NCI-H1105 (cell line): ENCODE results near the gene SEMA3E.
"Not testable (repeated sequence)": the region's sequence is repeated elsewhere in the genome, so short reads cannot be mapped to it uniquely, and the experiment has no call there.

Experiments
- DNase-seq: peaks from one replicate; lab custom pipeline; 2025; lab: John Stamatoyannopoulos, UW

The SEMA3E gene

GRCh38 chr7:83452256-83452655 lies 196.7 kb downstream of the SEMA3E start:
- DNase-seq: no peak

GRCh38 chr7:83451501-83452045 lies 197.4 kb downstream of the SEMA3E start:
- no peak for DNase-seq

GRCh38 chr7:83449781-83450180 lies 199.2 kb downstream of the SEMA3E start:
- DNase-seq: no peak

GRCh38 chr7:83447681-83448080 lies 201.3 kb downstream of the SEMA3E start:
- DNase-seq: no peak

- DNase-seq: no peak
Measured at GRCh38 chr7:83446102-83446669, 202.8 kb downstream of the SEMA3E start.

- DNase-seq: no peak
Measured at GRCh38 chr7:83442911-83443310, 206.0 kb downstream of the SEMA3E start.

GRCh38 chr7:83439026-83439425 lies 209.9 kb downstream of the SEMA3E start:
- DNase-seq: no peak

- not testable (repeated sequence) for DNase-seq
Measured at GRCh38 chr7:83430289-83430688, 218.7 kb downstream of the SEMA3E start.

GRCh38 chr7:83429493-83429892 lies 219.4 kb downstream of the SEMA3E start:
- DNase-seq: no peak

GRCh38 chr7:83427884-83428283 lies 221.1 kb downstream of the SEMA3E start:
- no peak for DNase-seq

GRCh38 chr7:83426325-83426724 lies 222.6 kb downstream of the SEMA3E start:
- no peak for DNase-seq

GRCh38 chr7:83419013-83419412 lies 229.9 kb downstream of the SEMA3E start:
- DNase-seq: no peak

GRCh38 chr7:83415840-83416239 lies 233.1 kb downstream of the SEMA3E start:
- DNase-seq: no peak

- DNase-seq: no peak
Measured at GRCh38 chr7:83414947-83415346, 234.0 kb downstream of the SEMA3E start.

GRCh38 chr7:83413831-83414230 lies 235.1 kb downstream of the SEMA3E start:
- DNase-seq: peak; percentile 65

GRCh38 chr7:83413424-83413823 lies 235.5 kb downstream of the SEMA3E start:
- no peak for DNase-seq

GRCh38 chr7:83410989-83411591 lies 237.8 kb downstream of the SEMA3E start:
- peak; percentile 59 for DNase-seq

GRCh38 chr7:83394776-83395175 lies 254.2 kb downstream of the SEMA3E start:
- DNase-seq: no peak

GRCh38 chr7:83388436-83388835 lies 260.5 kb downstream of the SEMA3E start:
- no peak for DNase-seq

GRCh38 chr7:83366629-83367028 lies 282.3 kb downstream of the SEMA3E start:
- DNase-seq: no peak

- no peak for DNase-seq
Measured at GRCh38 chr7:83365746-83366145, 283.2 kb downstream of the SEMA3E start.

GRCh38 chr7:83362871-83363550 lies 285.9 kb downstream of the SEMA3E start:
- DNase-seq: no peak

GRCh38 chr7:83359108-83359507 lies 289.8 kb downstream of the SEMA3E start:
- DNase-seq: no peak
